PC-3 (cell line): ENCODE data around the gene CIDEC. TPM values are rescaled to one million over a fixed set of nuclear protein-coding genes. Genes with fewer than 3 reads are reported as not detected.
A peak's percentile ranks its signal among the peaks of the same experiment; 100 is the strongest.
"Not testable (repeated sequence)": the region's sequence is repeated elsewhere in the genome, so short reads cannot be mapped to it uniquely, and the experiment has no call there.

Experiments used
- ATAC-seq: fragments of 200-7000 bp; cut with Tn5 transposase; 2 replicates; pipeline ENCODE4 v1.9.1; 2020; ENCODE audit warnings: mild to moderate bottlenecking, moderate library complexity
- BruUV-seq: library from RNA; stranded (reverse); fragments of 400-500 nt; replicated peaks from 2 replicates; lab custom pipeline; 2021; lab: Mats Ljungman, UMichigan
- CTCF ChIA-PET: fragments of 300-600 bp; sonication (Branson Sonifier 250); formaldehyde crosslinking; loops from one replicate; lab custom pipeline; 2022; ENCODE audit warnings: antibody characterized with exemption; lab: Charles Lee
- POLR2A ChIA-PET: fragments of 300-600 bp; sonication (Branson Sonifier 250); formaldehyde crosslinking; loops from one replicate; lab custom pipeline; 2022; ENCODE audit warnings: antibody characterized with exemption; ENCODE audit not compliant: unreplicated experiment; lab: Charles Lee
- DNase-seq: peaks from one replicate; pipeline ENCODE4 v3.0.0-alpha.2; 2015
- H2AFZ ChIP-seq: fragments of 300-600 bp; sonication (generic); 2 replicates; pipeline ENCODE4 v1.6.0; 2016; ENCODE audit warnings: antibody characterized with exemption, low read length
- H3F3A ChIP-seq: fragments of 300-600 bp; sonication (generic); one replicate; pipeline ENCODE4 v1.6.0; 2017; ENCODE audit warnings: antibody characterized with exemption, low read length, control low read depth, mild to moderate bottlenecking; ENCODE audit not compliant: unreplicated experiment
- H3K27ac ChIP-seq: fragments of 300-600 bp; sonication (generic); 2 replicates; pipeline ENCODE4 v1.5.1; 2016; ENCODE audit warnings: mild to moderate bottlenecking, low read length
- H3K27me3 ChIP-seq: fragments of 300-600 bp; sonication (generic); 2 replicates; pipeline ENCODE4 v1.6.1; 2016; ENCODE audit warnings: low read length, mixed read lengths
- H3K36me3 ChIP-seq: fragments of 300-600 bp; sonication (generic); 2 replicates; pipeline ENCODE4 v1.6.1; 2016; ENCODE audit warnings: low read depth, mixed run types, low read length, mixed read lengths
- H3K4me1 ChIP-seq: fragments of 300-600 bp; sonication (generic); 2 replicates; pipeline ENCODE4 v1.5.1; 2016; ENCODE audit warnings: low read length; ENCODE audit not compliant: insufficient read depth
- H3K4me2 ChIP-seq: fragments of 300-600 bp; sonication (generic); 2 replicates; pipeline ENCODE4 v1.6.0; 2016; ENCODE audit warnings: low read length
- H3K4me3 ChIP-seq: fragments of 300-600 bp; sonication (generic); 2 replicates; pipeline ENCODE4 v1.5.1; 2016; ENCODE audit warnings: mild to moderate bottlenecking, low read length, mixed read lengths
- H3K79me2 ChIP-seq: fragments of 300-600 bp; sonication (generic); 2 replicates; pipeline ENCODE4 v1.6.1; 2017; ENCODE audit warnings: low read length, mixed read lengths
- H3K9ac ChIP-seq: fragments of 300-600 bp; sonication (generic); 2 replicates; pipeline ENCODE4 v1.6.0; 2016; ENCODE audit warnings: mild to moderate bottlenecking, low read length
- H3K9me2 ChIP-seq: fragments of 300-600 bp; sonication (generic); replicated peaks from 2 replicates; pipeline ENCODE4 v1.6.1; 2016; ENCODE audit warnings: mixed run types, low read length, mixed read lengths
- H3K9me3 ChIP-seq: fragments of 300-600 bp; sonication (generic); 2 replicates; pipeline ENCODE4 v1.6.1; 2016; ENCODE audit warnings: low read length, mixed read lengths
- H4K20me1 ChIP-seq: fragments of 300-600 bp; sonication (generic); 2 replicates; pipeline ENCODE4 v1.6.1; 2016; ENCODE audit warnings: low read length, mixed read lengths
- CTCF ChIP-seq: fragments of 300-600 bp; sonication (generic); conservative IDR thresholded peaks from 2 replicates; pipeline ENCODE4 v1.5.1; 2017; ENCODE audit warnings: antibody characterized with exemption, low read depth, mild to moderate bottlenecking, low read length
- EZH2 ChIP-seq: fragments of 300-600 bp; sonication (generic); IDR thresholded peaks from one replicate; pipeline ENCODE4 v1.6.1; 2017; ENCODE audit warnings: antibody characterized with exemption, mild to moderate bottlenecking, low read length; ENCODE audit not compliant: unreplicated experiment
- EZH2phosphoT487 ChIP-seq: fragments of 300-600 bp; sonication (generic); IDR thresholded peaks from 2 replicates; pipeline ENCODE4 v1.6.1; 2018; ENCODE audit warnings: mild to moderate bottlenecking, antibody characterized with exemption, low read length, borderline replicate concordance
- intact Hi-C: fragments of 100-400 bp; cut with micrococcal nuclease; formaldehyde crosslinking; loops from 2 replicates; pipeline ENCODE4 v1.9.0; 2023
- total RNA-seq: library from RNA; depleted of rRNA; stranded (reverse); fragments of >200 nt; gene quantifications from 2 replicates; pipeline ENCODE4 v1.2.3, GENCODE V29; 2014

Gene CIDEC
- total RNA-seq, 1 experiment from 2014 or later: not detected

GRCh38 chr3:9855594-9855993 lies 24.5 kb downstream of the CIDEC start:
- CTCF ChIA-PET: no interaction called here
- H3F3A ChIP-seq: no peaks in the 10 kb centered on the region
- intact Hi-C loops: no loop called here

GRCh38 chr3:9854291-9854940 lies 25.6 kb downstream of the CIDEC start:
- POLR2A ChIA-PET, H3K4me1 ChIP-seq, H3K27me3 ChIP-seq, H3K4me3 ChIP-seq, H3K4me2 ChIP-seq, H3K9me2 ChIP-seq, H3K27ac ChIP-seq, H3K79me2 ChIP-seq, ATAC-seq, H2AFZ ChIP-seq, H3K36me3 ChIP-seq, H3K9me3 ChIP-seq, H3F3A ChIP-seq, BruUV-seq, CTCF ChIA-PET, H3K9ac ChIP-seq, H4K20me1 ChIP-seq, DNase-seq, intact Hi-C loops: not testable (repeated sequence)

More at GRCh38 chr3:9855594-9855993, 24.5 kb downstream of the CIDEC start:
- H3K27ac ChIP-seq: no peak overlapping the region
- H3K4me2 ChIP-seq: no peak overlapping the region
- H3K9me3 ChIP-seq: no peaks in the 10 kb centered on the region
- H4K20me1 ChIP-seq: no peaks in the 10 kb centered on the region
- H3K4me3 ChIP-seq: no peak overlapping the region
- BruUV-seq: no TSS peak
- no peaks in the 10 kb centered on the region for H3K9me2 ChIP-seq
- TF ChIP-seq EZH2phosphoT487 (no peak), CTCF (no peak), EZH2 (no peak)
- POLR2A ChIA-PET: no interaction called here
- H3K4me1 ChIP-seq: no peaks in the 10 kb centered on the region
- no peaks in the 10 kb centered on the region for H3K27me3 ChIP-seq
- ATAC-seq (no peak), DNase-seq (no peak)
- no peak overlapping the region for H3K9ac ChIP-seq
- H3K36me3 ChIP-seq: no peaks in the 10 kb centered on the region
- H2AFZ ChIP-seq: no peak overlapping the region
- no peaks in the 10 kb centered on the region for H3K79me2 ChIP-seq

- no peaks in the 10 kb centered on the region for H3K79me2 ChIP-seq
- H3K9me2 ChIP-seq: no peaks in the 10 kb centered on the region
- no TSS peak for BruUV-seq
- H3K4me2 ChIP-seq: no peak overlapping the region
- no peak overlapping the region for H3K9ac ChIP-seq
- H3K36me3 ChIP-seq: no peaks in the 10 kb centered on the region
- intact Hi-C loops: no loop called here
- ChIA-PET CTCF (no interaction called here), POLR2A (no interaction called here)
- ATAC-seq (no peak), DNase-seq (peak; percentile 45)
- peak; percentile 45 for TF ChIP-seq CTCF
- TF ChIP-seq EZH2phosphoT487: no peak
- H3K9me3 ChIP-seq: no peaks in the 10 kb centered on the region
- H3K27ac ChIP-seq: no peak overlapping the region
- H3F3A ChIP-seq: no peaks in the 10 kb centered on the region
- H3K27me3 ChIP-seq: no peaks in the 10 kb centered on the region
- H4K20me1 ChIP-seq: no peaks in the 10 kb centered on the region
- no peak overlapping the region for H2AFZ ChIP-seq
- H3K4me1 ChIP-seq: no peaks in the 10 kb centered on the region
- no peak overlapping the region for H3K4me3 ChIP-seq
These were observed 27.5 kb downstream of the CIDEC start for GRCh38 chr3:9852528-9852927.

GRCh38 chr3:9851926-9852325 lies 28.1 kb downstream of the CIDEC start:
- intact Hi-C loops, DNase-seq: not testable (repeated sequence)

GRCh38 chr3:9851383-9851782 lies 28.7 kb downstream of the CIDEC start:
- H3K4me3 ChIP-seq, H4K20me1 ChIP-seq, H3K27me3 ChIP-seq, DNase-seq, H3K9me2 ChIP-seq, H3K27ac ChIP-seq, H3F3A ChIP-seq, H2AFZ ChIP-seq, H3K9ac ChIP-seq, ATAC-seq, POLR2A ChIA-PET, H3K4me2 ChIP-seq, intact Hi-C loops, CTCF ChIA-PET, H3K79me2 ChIP-seq, H3K36me3 ChIP-seq, H3K9me3 ChIP-seq, BruUV-seq, H3K4me1 ChIP-seq: not testable (repeated sequence)

More at GRCh38 chr3:9851926-9852325, 28.1 kb downstream of the CIDEC start:
- H3K27ac ChIP-seq, H3K4me2 ChIP-seq, POLR2A ChIA-PET, ATAC-seq, H3K79me2 ChIP-seq, H3K4me3 ChIP-seq, H3F3A ChIP-seq, H3K9me3 ChIP-seq, CTCF ChIA-PET, H3K4me1 ChIP-seq, H3K9me2 ChIP-seq, H3K36me3 ChIP-seq, H3K9ac ChIP-seq, H3K27me3 ChIP-seq, BruUV-seq, H2AFZ ChIP-seq, H4K20me1 ChIP-seq: not testable (repeated sequence)
